NCI-H146 (cell line): ENCODE measurements around the gene TMED8.
"Not testable (repeated sequence)": the region's sequence is repeated elsewhere in the genome, so short reads cannot be mapped to it uniquely, and the experiment has no call there.

Experiments used
- DNase-seq: peaks from one replicate; lab custom pipeline; 2025; lab: John Stamatoyannopoulos, UW

The TMED8 gene

GRCh38 chr14:77376771-77377501 lies at the start of gene TMED8, which contains the start of gene SAMD15:
TSS of gene TMED8 (minus strand) at chr14:77377094. CDS start at chr14:77377053, 41 bp downstream.
TSS of gene SAMD15 (plus strand) at chr14:77377379. CDS start at chr14:77377419, 40 bp downstream.
- peak; percentile 76 for DNase-seq

- DNase-seq, result no peak
Measured at GRCh38 chr14:77426396-77426795, 49.5 kb upstream of the TMED8 start.

- DNase-seq, result no peak
Measured at GRCh38 chr14:77424862-77425261, 48.0 kb upstream of the TMED8 start.

- DNase-seq, result no peak
Measured at GRCh38 chr14:77423423-77423822, 46.5 kb upstream of the TMED8 start, which contains the start of gene NOXRED1. TSS of gene NOXRED1 (minus strand) at chr14:77423523. CDS start at chr14:77422889, 634 bp downstream.

GRCh38 chr14:77421201-77421600 lies 44.3 kb upstream of the TMED8 start:
- DNase-seq, result no peak

GRCh38 chr14:77416836-77417235 lies 39.9 kb upstream of the TMED8 start:
- DNase-seq, result no peak

GRCh38 chr14:77416098-77416497 lies 39.2 kb upstream of the TMED8 start:
- not testable (repeated sequence) for DNase-seq

- not testable (repeated sequence) for DNase-seq
Measured at GRCh38 chr14:77415403-77416030, 38.6 kb upstream of the TMED8 start.

GRCh38 chr14:77409131-77409533 lies 32.2 kb upstream of the TMED8 start:
- DNase-seq, result peak; percentile 1

- DNase-seq, result no peak
Measured at GRCh38 chr14:77407158-77407557, 30.3 kb upstream of the TMED8 start.

- DNase-seq, result no peak
Measured at GRCh38 chr14:77406718-77407117, 29.8 kb upstream of the TMED8 start.

- DNase-seq, result no peak
Measured at GRCh38 chr14:77406086-77406485, 29.2 kb upstream of the TMED8 start.

- DNase-seq, result no peak
Measured at GRCh38 chr14:77403768-77404167, 26.9 kb upstream of the TMED8 start.

- no peak for DNase-seq
Measured at GRCh38 chr14:77400216-77400615, 23.3 kb upstream of the TMED8 start.

GRCh38 chr14:77390188-77390587 lies 13.3 kb upstream of the TMED8 start:
- no peak for DNase-seq

- no peak for DNase-seq
Measured at GRCh38 chr14:77378701-77379100, 1.8 kb upstream of the TMED8 start.

- DNase-seq, result no peak
Measured at GRCh38 chr14:77377502-77377844, 579 bp upstream of the TMED8 start.

GRCh38 chr14:77375973-77376770 lies 722 bp downstream of the TMED8 start:
- peak; percentile 43 for DNase-seq

- DNase-seq, result no peak
Measured at GRCh38 chr14:77375164-77375950, 1.5 kb downstream of the TMED8 start.

- no peak for DNase-seq
Measured at GRCh38 chr14:77372304-77372841, 4.5 kb downstream of the TMED8 start.

GRCh38 chr14:77369285-77369684 lies 7.6 kb downstream of the TMED8 start:
- DNase-seq, result no peak

- no peak for DNase-seq
Measured at GRCh38 chr14:77364146-77364545, 12.7 kb downstream of the TMED8 start.
